PC-9 (cell line): ENCODE results near the gene ZNF48. TPM values are rescaled to one million over a fixed set of nuclear protein-coding genes. Genes with fewer than 3 reads are reported as not detected.

ENCODE experiments used
- BruUV-seq: library from RNA; stranded (reverse); fragments of 400-500 nt; replicated peaks from 2 replicates; lab custom pipeline; 2021; lab: Mats Ljungman, UMichigan
- CTCF ChIA-PET: fragments of 300-600 bp; sonication (Branson Sonifier 250); formaldehyde crosslinking; loops from one replicate; lab custom pipeline; 2022; ENCODE audit warnings: antibody characterized with exemption; lab: Charles Lee
- POLR2A ChIA-PET: fragments of 300-600 bp; sonication (Branson Sonifier 250); formaldehyde crosslinking; loops from one replicate; lab custom pipeline; 2022; ENCODE audit warnings: antibody characterized with exemption; ENCODE audit not compliant: unreplicated experiment; lab: Charles Lee
- DNase-seq, 2 experiments: peaks; one replicate each; pipeline versions ENCODE4 v3.0.0 to v3.0.0-alpha.2; 2015 to 2022; ENCODE audit warnings: mixed read lengths in 1 of 2
- H2AFZ ChIP-seq: fragments of 200-600 bp; sonication (generic); 2 replicates; pipeline ENCODE4 v1.8.1; 2017; ENCODE audit warnings: antibody characterized with exemption
- H3F3A ChIP-seq: fragments of 200-600 bp; sonication (generic); 2 replicates; pipeline ENCODE4 v1.8.1; 2017; ENCODE audit warnings: antibody characterized with exemption, mild to moderate bottlenecking, low read depth; ENCODE audit not compliant: insufficient read depth
- H3K27ac ChIP-seq: fragments of 200-600 bp; sonication (generic); 2 replicates; pipeline ENCODE4 v1.6.1; 2016; ENCODE audit warnings: mixed run types
- H3K27me3 ChIP-seq: fragments of 200-600 bp; sonication (generic); 2 replicates; pipeline ENCODE4 v1.6.1; 2016; ENCODE audit warnings: low read depth, mixed run types; ENCODE audit not compliant: insufficient read depth
- H3K36me3 ChIP-seq: fragments of 200-600 bp; sonication (generic); 2 replicates; pipeline ENCODE4 v1.6.1; 2016; ENCODE audit warnings: low read depth, mixed run types
- H3K4me1 ChIP-seq: fragments of 200-600 bp; sonication (generic); replicated peaks from 2 replicates; pipeline ENCODE4 v1.6.1; 2016; ENCODE audit warnings: mixed run types; ENCODE audit not compliant: insufficient read depth
- H3K4me2 ChIP-seq: fragments of 200-600 bp; sonication (generic); 2 replicates; pipeline ENCODE4 v1.6.1; 2017; ENCODE audit warnings: mixed run types
- H3K4me3 ChIP-seq: fragments of 200-600 bp; sonication (generic); 2 replicates; pipeline ENCODE4 v1.6.1; 2016; ENCODE audit warnings: mixed run types
- H3K79me2 ChIP-seq: fragments of 200-600 bp; sonication (generic); 2 replicates; pipeline ENCODE4 v1.6.1; 2017; ENCODE audit warnings: low read depth, mixed run types
- H3K9me2 ChIP-seq: fragments of 200-600 bp; sonication (generic); 2 replicates; pipeline ENCODE4 v1.8.1; 2017; ENCODE audit warnings: mild to moderate bottlenecking; ENCODE audit not compliant: insufficient read depth
- H3K9me3 ChIP-seq: fragments of 200-600 bp; sonication (generic); 2 replicates; pipeline ENCODE4 v1.8.1; 2016; ENCODE audit warnings: low read depth; ENCODE audit not compliant: insufficient read depth
- H4K20me1 ChIP-seq: fragments of 200-600 bp; sonication (generic); 2 replicates; pipeline ENCODE4 v1.8.1; 2017; ENCODE audit not compliant: insufficient read depth
- CTCF ChIP-seq: fragments of 200-600 bp; sonication (generic); conservative IDR thresholded peaks from 2 replicates; pipeline ENCODE4 v1.6.1; 2017; ENCODE audit warnings: mixed run types, antibody characterized with exemption, mild to moderate bottlenecking, moderate library complexity
- EZH2 ChIP-seq: fragments of 200-600 bp; sonication (generic); IDR thresholded peaks from 2 replicates; pipeline ENCODE4 v1.8.0; 2017; ENCODE audit warnings: antibody characterized with exemption, low read depth
- intact Hi-C: fragments of 100-400 bp; cut with micrococcal nuclease; formaldehyde crosslinking; loops from one replicate; pipeline ENCODE4 v1.10.0; 2022; ENCODE audit not compliant: unreplicated experiment
- total RNA-seq: library from RNA; stranded (reverse); gene quantifications from 2 replicates; pipeline ENCODE4 v1.2.3, GENCODE V29; 2021

The ZNF48 gene
- total RNA-seq, 1 experiment from 2014 or later, result 20.1 TPM

- H3K9me2 ChIP-seq, result no peaks in the 10 kb centered on the region
- H2AFZ ChIP-seq, result peak overlapping the region; percentile 88
- TF ChIP-seq EZH2 (no peak), CTCF (no peak)
- intact Hi-C loops, result no loop called here
- peaks cover 46% of the 10 kb centered on the region for H3F3A ChIP-seq
- ChIA-PET CTCF (interaction anchor here (0.6 to 1.5 kb wide), 5 partner anchors 8 to 216 kb away, joined by 3 to 11 read pairs (median 5); partner anchors contain the start of gene DCTPP1), POLR2A (interaction anchor here (0.5 to 1.3 kb wide), 10 partner anchors 8 to 473 kb away, joined by 3 to 16 read pairs (median 4); partner anchors contain the start of gene ZNF771)
- H4K20me1 ChIP-seq, result no peaks in the 10 kb centered on the region
- DNase-seq, result peak; percentile 81 to 94
- BruUV-seq, result no TSS peak
- peaks cover 6% of the 10 kb centered on the region; the same call in 1 of the 2 replicates for H3K36me3 ChIP-seq
- H3K27ac ChIP-seq, result peak overlapping the region; percentile 49; the same call in 1 of the 2 replicates
- H3K79me2 ChIP-seq, result no peaks in the 10 kb centered on the region
- peak overlapping the region; percentile 81 for H3K4me2 ChIP-seq
- no peaks in the 10 kb centered on the region for H3K9me3 ChIP-seq
- peaks cover 7% of the 10 kb centered on the region; the same call in 1 of the 2 replicates for H3K4me1 ChIP-seq
- H3K27me3 ChIP-seq, result no peaks in the 10 kb centered on the region
- peak overlapping the region; percentile 69 for H3K4me3 ChIP-seq
Observed at GRCh38 chr16:30417529-30418349, 22.5 kb downstream of the ZNF48 start.

DNA sequence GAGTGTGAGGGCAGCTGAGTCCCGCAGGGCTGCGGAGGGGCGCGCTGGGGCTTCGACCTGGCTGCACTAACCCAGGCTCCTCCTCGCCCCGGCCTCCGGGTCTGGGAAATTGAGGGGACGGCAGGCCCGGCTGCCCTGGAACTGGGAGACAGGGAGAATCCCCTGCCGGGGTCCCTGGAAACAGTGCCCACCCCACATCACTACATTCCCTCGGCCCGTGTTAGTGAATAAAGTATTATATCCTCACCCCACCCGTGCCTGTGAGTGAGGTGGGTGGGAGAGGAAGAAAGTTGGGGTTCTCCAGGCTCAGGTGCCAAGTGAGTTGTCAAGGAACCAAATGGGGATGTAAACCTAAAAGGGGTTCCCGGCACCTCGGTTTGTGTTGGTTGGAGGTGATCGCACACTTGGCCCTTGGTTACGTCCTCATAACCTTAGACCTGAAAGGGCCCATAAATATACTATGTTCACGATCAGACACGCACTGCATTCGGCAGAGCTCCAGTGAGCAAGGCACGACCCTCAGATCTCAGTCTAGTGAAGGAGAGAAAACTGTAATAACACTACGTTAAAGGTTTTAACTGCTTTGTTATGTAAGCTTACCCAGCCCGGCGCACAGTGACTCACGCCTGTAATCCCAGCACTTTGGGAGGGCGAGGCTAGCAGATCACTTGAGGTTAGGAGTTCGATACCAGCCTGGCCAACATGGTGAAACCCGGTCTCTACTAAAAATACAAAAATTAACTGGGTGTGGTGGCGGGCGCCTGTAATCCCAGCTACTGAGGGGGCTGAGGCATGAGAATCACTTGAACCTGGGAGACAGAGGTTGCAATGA lies 23.3 kb downstream of the ZNF48 start:
- Histone ChIP-seq H3K4me1 (peaks cover 7% of the 10 kb centered on the region; the same call in 1 of the 2 replicates), H3K9me3 (no peaks in the 10 kb centered on the region), H3K4me2 (peak overlapping the region; percentile 81), H3K27ac (peak overlapping the region; percentile 49; the same call in 1 of the 2 replicates), H3K9me2 (no peaks in the 10 kb centered on the region), H3K36me3 (peaks cover 3% of the 10 kb centered on the region; the same call in 1 of the 2 replicates), H3K4me3 (peak overlapping the region; percentile 69; the same call in 1 of the 2 replicates), H4K20me1 (no peaks in the 10 kb centered on the region), H3F3A (peaks cover 46% of the 10 kb centered on the region), H3K79me2 (no peaks in the 10 kb centered on the region), H3K27me3 (no peaks in the 10 kb centered on the region), H2AFZ (peak overlapping the region; percentile 52)
- ChIA-PET CTCF (interaction anchor here (0.6 to 1.5 kb wide), 4 partner anchors 11 to 275 kb away, joined by 3 to 11 read pairs (median 6); partner anchors contain the start of gene DCTPP1), POLR2A (interaction anchor here (0.6 to 1.3 kb wide), 5 partner anchors 17 to 237 kb away, joined by 3 to 16 read pairs (median 3); no protein-coding TSS in a partner anchor)
- no TSS peak for BruUV-seq
- intact Hi-C loops, result no loop called here
- DNase-seq, result no peak
- TF ChIP-seq CTCF, result no peak; the same call in 1 of the 2 replicates
- TF ChIP-seq EZH2, result no peak

GRCh38 chr16:30421010-30421409 lies 25.8 kb downstream of the ZNF48 start:
- intact Hi-C loops, result no loop called here
- Histone ChIP-seq H3K4me1 (peaks cover 7% of the 10 kb centered on the region; the same call in 1 of the 2 replicates), H4K20me1 (no peaks in the 10 kb centered on the region), H3K4me3 (no peak overlapping the region), H3K9me2 (no peaks in the 10 kb centered on the region), H3K27me3 (no peaks in the 10 kb centered on the region), H3K27ac (no peak overlapping the region), H2AFZ (no peak overlapping the region), H3F3A (peaks cover 34% of the 10 kb centered on the region), H3K36me3 (0 out of 2 replicates have a peak, but pooled peaks cover 7% of the 10 kb centered on the region), H3K79me2 (0 out of 2 replicates have a peak, but pooled peaks cover 9% of the 10 kb centered on the region), H3K4me2 (no peak overlapping the region), H3K9me3 (no peaks in the 10 kb centered on the region)
- CTCF ChIA-PET, result interaction anchor here (0.6 kb wide), 1 partner anchor 477 kb away, joined by 4 read pairs; no protein-coding TSS in a partner anchor
- TF ChIP-seq CTCF, result no peak
- no peak for TF ChIP-seq EZH2
- POLR2A ChIA-PET, result no interaction called here
- BruUV-seq, result no TSS peak
- no peak for DNase-seq
